HL-60 (cell line): Measurements from ENCODE around the gene GLYR1.

ENCODE experiments used
- DNase-seq, 2 experiments: peaks; one replicate each; pipeline ENCODE4 v3.0.0-alpha.2; 2010 to 2020; ENCODE audit warnings: low read depth in 1 of 2, low spot score in 1 of 2
- H3K27ac ChIP-seq: fragments of 250-450 bp; sonication (Bioruptor Pico); replicated peaks from 2 replicates; pipeline ENCODE4 v1.5.1; 2020; ENCODE audit warnings: mild to moderate bottlenecking, moderate library complexity
- H3K27me3 ChIP-seq: fragments of 250-450 bp; sonication (Bioruptor Pico); 2 replicates; pipeline ENCODE4 v1.5.1; 2021; ENCODE audit warnings: mild to moderate bottlenecking, moderate library complexity; ENCODE audit not compliant: insufficient read depth, poor library complexity, severe bottlenecking
- H3K4me3 ChIP-seq: replicated peaks from 2 replicates; pipeline ENCODE4 v1.5.1; 2011; ENCODE audit warnings: mild to moderate bottlenecking, control low read depth, low read length; ENCODE audit not compliant: insufficient read depth
- CTCF ChIP-seq: IDR thresholded peaks from one replicate; pipeline ENCODE4 v1.5.1; 2011; ENCODE audit warnings: low read length, control low read depth, inconsistent platforms; ENCODE audit not compliant: insufficient read depth
- GABPA ChIP-seq: IDR thresholded peaks from 2 replicates; pipeline ENCODE4 v1.6.1; 2012; ENCODE audit warnings: low read depth
- POLR2AphosphoS5 ChIP-seq: IDR thresholded peaks from 2 replicates; pipeline ENCODE4 v1.6.1; 2012; ENCODE audit warnings: low read depth
- REST ChIP-seq: IDR thresholded peaks from 2 replicates; pipeline ENCODE4 v1.6.1; 2012; ENCODE audit warnings: low read depth; ENCODE audit not compliant: insufficient replicate concordance
- SPI1 ChIP-seq: IDR thresholded peaks from 2 replicates; pipeline ENCODE4 v1.6.1; 2012; ENCODE audit warnings: low read depth, mild to moderate bottlenecking, borderline replicate concordance

GLYR1 gene

GRCh38 chr16:4846503-4846900 lies 586 bp downstream of the GLYR1 start:
- H3K27ac ChIP-seq, result peak overlapping the region; percentile 97
- DNase-seq, result peak in 1 of 2 experiments; percentile 66
- 0 out of 2 replicates have a peak, but pooled peaks have one; percentile 13 for TF ChIP-seq SPI1
- no peak for TF ChIP-seq POLR2AphosphoS5
- no peaks in the 10 kb centered on the region for H3K27me3 ChIP-seq
- H3K4me3 ChIP-seq, result peak overlapping the region; percentile 66

GRCh38 chr16:4840984-4841383 lies 6.1 kb downstream of the GLYR1 start:
- H3K27me3 ChIP-seq, result no peaks in the 10 kb centered on the region
- H3K27ac ChIP-seq, result no peak overlapping the region
- no peak for TF ChIP-seq POLR2AphosphoS5
- no peak for TF ChIP-seq REST
- DNase-seq, result no peak
- no peak overlapping the region for H3K4me3 ChIP-seq

- Histone ChIP-seq H3K27me3 (no peaks in the 10 kb centered on the region), H3K27ac (no peak overlapping the region), H3K4me3 (no peak overlapping the region)
- no peak for DNase-seq
- no peak for TF ChIP-seq POLR2AphosphoS5
- no peak for TF ChIP-seq CTCF
- TF ChIP-seq SPI1, result no peak
- no peak for TF ChIP-seq GABPA
- TF ChIP-seq REST, result no peak
These were observed 7.1 kb downstream of the GLYR1 start for GRCh38 chr16:4839942-4840341.

- H3K4me3 ChIP-seq, result no peak overlapping the region
- no peak for TF ChIP-seq GABPA
- TF ChIP-seq REST, result no peak
- TF ChIP-seq CTCF, result no peak
- TF ChIP-seq SPI1, result no peak
- TF ChIP-seq POLR2AphosphoS5, result no peak
- no peak for DNase-seq
- H3K27me3 ChIP-seq, result no peaks in the 10 kb centered on the region
- H3K27ac ChIP-seq, result no peak overlapping the region
These were observed 9.2 kb downstream of the GLYR1 start for GRCh38 chr16:4837733-4838501.
